HUDEP-2 (cell line): ENCODE measurements around the gene PSAPL1.

Experiments
- DNase-seq, 76 experiments: peaks; one replicate each; lab custom pipeline; 2025; ENCODE audit not compliant: unreplicated experiment in 76 of 76; lab: John Stamatoyannopoulos, UW

Gene PSAPL1, protein sequence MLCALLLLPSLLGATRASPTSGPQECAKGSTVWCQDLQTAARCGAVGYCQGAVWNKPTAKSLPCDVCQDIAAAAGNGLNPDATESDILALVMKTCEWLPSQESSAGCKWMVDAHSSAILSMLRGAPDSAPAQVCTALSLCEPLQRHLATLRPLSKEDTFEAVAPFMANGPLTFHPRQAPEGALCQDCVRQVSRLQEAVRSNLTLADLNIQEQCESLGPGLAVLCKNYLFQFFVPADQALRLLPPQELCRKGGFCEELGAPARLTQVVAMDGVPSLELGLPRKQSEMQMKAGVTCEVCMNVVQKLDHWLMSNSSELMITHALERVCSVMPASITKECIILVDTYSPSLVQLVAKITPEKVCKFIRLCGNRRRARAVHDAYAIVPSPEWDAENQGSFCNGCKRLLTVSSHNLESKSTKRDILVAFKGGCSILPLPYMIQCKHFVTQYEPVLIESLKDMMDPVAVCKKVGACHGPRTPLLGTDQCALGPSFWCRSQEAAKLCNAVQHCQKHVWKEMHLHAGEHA

DNA sequence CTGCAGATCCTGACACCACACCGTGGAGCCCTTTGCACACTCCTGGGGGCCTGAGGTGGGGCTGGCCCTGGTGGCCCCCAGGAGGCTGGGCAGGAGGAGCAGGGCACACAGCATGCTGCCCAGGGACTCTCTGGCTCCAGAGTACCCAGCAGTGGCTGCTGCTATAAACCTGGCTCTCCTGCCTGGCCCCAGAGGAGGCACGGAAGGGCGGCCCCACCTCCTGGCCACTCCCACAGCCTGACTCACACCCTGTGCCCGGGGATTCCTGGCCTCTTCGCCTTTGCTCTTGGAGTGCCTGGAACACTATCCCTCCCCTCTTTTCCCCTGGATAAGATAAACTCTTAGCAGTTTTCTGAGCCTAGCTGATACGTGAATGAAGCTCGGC is at the start of gene PSAPL1:
TSS of gene PSAPL1 (minus strand) at position 165 of the 385 bp plus-strand sequence. CDS start at position 114, 51 bp downstream.
- peak in 4 of 76 experiments; percentile 1 to 14 (median 3) for DNase-seq

DNA sequence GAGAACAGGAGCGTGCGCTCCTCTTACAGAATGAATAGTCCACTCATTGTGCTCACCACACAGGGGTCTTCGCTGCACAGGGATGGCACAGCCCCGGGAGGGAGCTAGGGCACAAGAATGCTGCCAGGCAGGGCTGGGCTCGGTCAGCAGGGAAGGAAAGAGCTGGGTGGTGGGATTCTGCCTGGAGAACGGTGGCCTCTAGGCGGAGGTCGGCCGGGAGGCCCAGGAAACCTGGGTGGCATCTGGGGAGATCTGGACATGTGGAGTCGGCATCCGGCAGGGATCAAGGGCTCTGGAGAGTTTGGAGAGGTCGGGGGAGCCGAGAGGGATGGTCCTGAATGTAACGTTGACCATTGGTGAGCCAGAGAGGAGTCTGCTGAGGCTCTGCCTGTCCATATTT is 46.5 kb upstream of the PSAPL1 start:
- DNase-seq: no peak

DNA sequence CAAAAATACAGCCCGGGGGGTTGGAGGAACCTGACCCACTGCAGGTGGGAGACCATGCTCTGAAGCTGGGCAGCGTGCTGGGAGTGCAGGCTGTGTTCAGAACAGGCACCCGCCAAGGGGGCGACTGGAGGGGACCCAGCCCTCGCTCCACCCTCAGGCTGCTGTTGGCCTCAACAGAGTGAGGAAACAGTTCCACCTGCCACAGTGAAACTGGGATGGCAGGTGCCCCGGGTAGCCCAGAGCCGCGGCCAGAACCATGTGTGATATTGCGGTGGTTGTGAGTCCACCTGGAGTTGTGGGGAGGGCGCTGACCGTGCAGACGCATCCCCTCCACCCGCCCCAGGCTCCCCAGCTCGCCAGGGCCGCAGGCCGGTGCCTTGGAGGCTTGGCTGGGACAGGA is 45.7 kb upstream of the PSAPL1 start:
- DNase-seq: no peak

DNA sequence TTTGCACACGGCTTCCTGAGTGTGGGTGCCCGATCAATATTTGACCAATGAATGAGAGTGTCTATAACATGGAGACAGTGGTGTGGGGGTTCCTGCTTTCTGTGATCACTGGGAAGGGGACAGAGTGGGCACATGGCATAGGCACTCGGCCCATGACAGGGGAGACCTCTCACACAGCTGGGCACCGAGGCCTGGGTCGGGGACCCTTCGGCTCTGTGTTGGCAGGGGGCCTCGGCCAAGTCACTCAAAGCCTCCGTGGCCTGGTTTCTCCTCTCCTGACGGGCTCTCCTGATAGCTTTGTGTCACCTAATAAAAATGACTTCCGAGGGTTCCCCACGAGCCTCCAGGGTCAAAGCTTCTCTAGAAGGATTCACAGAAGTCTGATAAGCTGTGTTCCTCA is 43.9 kb upstream of the PSAPL1 start:
- DNase-seq: no peak

DNA sequence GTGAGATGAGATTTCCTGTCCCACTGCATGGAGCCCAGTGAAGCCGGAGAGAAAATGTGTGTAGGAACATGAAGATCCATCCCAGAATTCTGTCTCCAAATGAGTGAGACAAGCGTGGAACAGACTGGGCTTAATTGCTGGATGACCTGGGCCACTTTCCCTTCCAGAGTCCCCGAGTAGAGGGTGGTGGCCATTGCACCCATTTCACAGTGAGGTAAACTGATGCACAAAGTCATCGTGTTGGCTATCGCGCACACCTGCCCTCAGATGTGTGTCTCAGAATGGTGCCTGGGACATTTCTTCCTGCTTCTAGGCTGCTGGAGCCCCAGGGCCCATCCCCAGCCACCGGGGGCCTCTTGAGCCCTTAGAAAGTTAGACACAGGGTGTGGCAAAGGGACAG is 43.0 kb upstream of the PSAPL1 start:
- no peak for DNase-seq

DNA sequence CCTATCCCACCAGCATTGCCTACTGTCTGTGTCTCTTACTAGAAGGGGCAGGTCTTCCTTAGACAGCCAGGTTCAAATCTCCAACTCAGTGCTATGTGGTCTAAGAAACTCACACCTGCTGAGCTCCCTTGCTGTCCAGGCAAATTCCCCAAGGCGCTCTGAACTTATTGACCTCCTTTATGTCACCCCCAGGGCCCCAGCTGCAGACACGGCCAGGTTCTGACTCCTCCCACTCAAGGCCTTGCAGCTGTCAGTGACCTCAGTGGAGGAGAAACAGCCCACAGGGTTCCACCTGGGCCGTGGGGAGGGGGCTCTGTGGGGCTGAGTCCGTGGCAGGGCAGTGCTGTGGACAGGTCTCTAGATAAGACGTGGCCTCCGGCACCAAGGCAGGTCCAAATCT is 42.1 kb upstream of the PSAPL1 start:
- no peak for DNase-seq

DNA sequence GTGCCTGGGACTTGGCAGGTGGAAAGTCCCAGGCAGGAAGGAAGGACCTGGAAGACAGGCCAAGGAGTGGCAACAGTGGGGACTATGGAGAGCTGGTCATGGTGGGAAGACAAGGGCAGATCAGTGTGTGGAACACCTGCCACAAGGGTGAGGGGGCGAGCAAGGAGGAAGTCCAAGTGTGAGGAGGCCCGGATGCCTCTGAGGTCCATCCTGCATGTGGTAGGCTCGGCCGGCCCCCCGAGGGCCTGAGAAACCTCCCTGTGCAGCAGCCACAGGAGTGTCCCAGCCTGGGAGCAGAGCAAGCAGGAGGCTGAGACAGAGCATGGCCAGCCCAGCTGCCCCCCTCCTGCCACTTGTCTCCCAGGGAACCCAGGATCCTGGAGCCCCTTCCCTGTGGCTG is 40.5 kb upstream of the PSAPL1 start:
- no peak for DNase-seq

DNA sequence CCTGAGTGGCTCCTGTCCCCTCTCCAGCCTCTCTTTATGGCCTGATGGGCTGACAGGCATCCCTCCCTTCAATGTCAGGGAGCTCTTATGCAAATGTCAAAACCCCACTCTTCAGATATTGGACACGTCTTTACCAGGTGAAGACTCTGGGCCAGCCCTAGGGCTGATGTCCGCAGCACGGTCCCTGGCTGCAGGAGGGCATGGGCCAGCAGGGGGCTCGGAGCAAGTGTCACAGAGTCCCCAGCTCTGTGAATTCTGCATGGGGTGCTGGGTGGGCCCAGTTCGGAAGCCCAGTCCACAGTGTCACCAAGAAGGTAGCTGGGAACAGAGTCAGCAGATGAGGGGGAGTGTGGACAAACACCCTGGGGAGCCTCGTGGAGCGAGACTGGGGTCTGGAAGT is 39.6 kb upstream of the PSAPL1 start:
- no peak for DNase-seq

DNA sequence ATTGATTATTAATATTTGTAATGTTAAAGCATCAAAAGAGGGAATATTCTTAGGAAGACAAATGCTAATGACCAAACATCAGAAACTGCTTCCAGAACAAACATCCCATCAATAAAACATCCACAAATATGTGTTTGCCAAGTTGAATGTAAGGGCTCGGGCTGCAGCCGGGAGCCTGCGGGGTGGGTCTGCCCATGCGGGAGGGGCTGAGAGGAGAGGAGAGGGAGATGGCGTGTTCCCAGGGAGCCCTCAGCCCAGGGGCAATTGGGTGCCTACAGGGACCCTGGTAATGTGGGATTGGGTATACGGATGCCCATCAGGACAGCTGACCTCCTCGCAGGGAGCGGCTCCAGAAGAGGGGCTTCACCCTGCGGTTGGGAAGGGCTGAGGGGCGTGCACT is 38.4 kb upstream of the PSAPL1 start:
- DNase-seq: no peak

DNA sequence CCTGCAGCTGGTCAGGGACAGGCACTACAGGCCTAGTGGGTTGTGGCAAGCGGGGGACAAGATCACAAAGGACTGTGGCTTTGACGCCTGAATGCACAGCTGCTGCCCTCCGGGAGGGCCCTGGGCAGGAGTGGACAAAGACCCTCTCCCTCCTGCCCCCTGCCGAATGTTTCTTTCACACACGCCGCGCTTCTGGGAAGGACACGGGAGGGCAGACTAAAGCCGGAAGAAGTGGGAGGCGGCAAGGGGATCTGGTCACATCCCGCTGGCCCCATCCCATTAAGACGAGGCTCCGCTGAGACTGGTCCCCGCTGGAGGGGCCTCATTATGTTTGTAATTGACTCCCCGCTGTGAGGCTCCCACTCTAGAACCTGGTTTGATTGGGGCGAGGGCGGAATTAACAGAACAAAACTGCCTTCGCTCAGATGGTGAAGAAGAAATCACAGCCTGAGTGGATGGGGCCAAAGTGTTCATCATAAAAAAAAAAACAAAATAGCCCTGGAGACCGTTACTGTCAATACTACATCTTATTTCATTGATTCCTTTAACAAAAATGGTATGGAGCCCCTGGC is 37.8 kb upstream of the PSAPL1 start:
- no peak for DNase-seq

DNA sequence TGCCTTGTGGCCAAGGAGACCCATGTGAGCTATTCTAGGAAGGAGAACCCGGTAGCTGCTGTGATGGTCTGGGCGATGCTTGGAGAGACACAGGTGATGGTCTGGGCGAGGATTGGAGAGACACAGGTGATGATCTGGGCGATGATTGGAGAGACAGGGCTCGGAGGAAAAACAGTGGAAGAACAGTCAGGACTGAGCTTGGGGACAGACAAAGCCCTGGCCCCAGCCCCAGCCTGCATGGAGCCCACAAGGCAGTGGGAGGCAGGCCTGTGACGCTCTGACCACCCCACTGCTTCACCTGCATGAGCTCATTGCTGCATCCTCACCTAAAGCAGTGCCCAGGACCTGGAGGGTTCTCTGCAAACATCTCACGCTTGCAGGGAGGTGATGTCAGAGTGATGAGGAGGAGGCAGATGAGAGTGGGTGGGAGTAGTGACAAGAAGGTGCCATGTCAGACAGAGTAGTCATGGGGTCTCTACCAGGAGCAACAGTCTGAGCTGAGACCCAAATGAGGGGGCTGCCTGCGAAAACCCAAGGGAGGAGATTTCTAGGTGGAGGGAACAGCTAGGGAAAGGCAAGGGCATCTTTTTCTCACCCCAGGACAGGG is 35.9 kb upstream of the PSAPL1 start:
- no peak for DNase-seq

DNA sequence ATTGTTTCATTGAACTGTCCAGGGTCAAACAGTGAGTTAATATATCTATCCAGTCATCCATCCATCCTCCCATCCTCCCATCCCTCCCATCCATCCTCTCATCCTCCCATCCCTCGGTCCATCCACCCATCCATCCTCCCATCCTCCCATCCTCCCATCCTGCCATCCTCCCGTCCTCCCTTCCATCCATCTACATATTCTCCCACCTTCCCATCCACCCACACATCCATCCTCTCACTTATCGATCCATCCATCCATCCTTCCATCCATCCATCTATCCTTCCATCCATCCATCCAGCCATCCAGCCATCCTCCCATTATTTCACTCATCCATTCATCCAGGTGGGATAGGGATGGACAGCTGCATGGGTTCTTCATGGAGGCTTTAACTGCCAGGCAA is 35.4 kb upstream of the PSAPL1 start:
- no peak for DNase-seq

DNA sequence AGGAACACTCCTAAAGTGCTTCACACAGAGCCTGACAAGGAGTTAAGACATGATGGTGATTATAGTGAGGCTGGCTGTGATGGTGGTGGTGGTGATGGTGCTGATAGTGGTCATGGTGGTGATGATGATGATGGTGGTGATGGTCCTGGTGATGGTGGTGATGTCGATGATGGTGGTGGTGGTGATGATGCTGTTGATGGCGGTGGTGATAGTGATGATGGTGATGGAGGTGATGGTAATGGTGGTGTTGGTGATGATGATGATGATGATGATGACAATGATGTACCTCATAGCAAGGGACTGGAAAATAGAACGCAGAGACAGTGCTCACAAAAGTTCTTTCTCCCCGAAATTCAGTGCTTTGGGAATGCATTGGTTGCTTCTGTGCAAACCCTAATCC is 34.3 kb upstream of the PSAPL1 start:
- DNase-seq: no peak

DNA sequence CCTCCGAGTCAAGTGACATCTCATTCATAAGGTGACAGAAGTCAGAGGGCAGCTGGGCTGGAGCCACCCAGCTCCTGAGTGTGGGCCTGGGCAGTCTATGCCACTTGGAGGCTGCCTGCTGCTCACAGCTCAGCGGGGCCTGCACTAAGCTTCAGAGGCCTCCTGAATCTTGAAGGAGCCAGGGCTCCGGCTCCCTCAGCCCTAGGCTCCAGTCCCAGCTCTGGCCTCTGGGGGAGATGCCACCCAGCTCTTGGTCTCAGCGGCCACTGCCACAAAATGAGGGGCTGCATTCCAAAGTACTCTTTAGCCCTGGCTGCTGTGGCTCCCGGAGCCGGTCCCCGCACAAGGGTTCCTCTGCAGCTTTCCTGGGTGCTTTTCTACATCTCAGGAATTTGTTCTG is 32.7 kb upstream of the PSAPL1 start:
- DNase-seq: no peak

DNA sequence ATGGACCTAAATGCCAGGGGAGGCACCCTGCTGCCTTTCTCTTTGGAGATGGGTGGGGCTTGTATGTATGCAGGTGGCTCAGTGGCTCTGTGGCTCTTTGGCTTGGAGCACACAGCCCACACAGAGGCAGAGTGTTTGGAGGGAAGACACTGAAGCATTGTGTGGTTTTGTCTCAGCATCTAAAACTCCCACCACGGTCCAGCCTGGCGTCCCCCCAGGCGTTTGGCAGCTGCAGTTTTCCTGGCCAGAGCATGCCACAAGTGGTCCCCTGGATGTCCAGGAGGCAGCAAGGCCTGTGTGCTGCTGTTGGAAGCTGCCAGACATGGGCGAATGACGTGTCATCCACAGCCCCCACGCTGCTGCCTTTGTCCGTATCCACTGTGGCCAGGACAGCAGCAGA is 32.2 kb upstream of the PSAPL1 start:
- DNase-seq: no peak

DNA sequence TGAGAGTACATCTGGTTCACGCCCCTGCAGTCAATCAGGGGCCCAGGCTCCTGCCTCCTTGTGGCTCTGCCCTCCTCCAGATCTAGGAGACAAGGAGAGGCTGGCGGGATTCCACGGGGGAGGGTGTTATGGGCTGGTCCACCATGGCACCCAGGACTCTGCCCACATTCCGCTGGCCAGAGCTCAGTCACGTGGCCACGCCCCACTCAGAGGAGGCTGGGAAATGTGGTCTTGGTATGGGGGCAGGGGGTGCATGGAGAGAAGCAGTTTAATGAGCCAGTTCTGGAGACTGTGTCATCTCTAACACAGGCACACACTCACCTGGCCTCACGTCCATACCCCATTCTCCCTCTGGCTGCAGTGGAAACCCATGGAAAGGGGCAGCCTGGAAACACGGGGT is 31.5 kb upstream of the PSAPL1 start:
- no peak for DNase-seq

DNA sequence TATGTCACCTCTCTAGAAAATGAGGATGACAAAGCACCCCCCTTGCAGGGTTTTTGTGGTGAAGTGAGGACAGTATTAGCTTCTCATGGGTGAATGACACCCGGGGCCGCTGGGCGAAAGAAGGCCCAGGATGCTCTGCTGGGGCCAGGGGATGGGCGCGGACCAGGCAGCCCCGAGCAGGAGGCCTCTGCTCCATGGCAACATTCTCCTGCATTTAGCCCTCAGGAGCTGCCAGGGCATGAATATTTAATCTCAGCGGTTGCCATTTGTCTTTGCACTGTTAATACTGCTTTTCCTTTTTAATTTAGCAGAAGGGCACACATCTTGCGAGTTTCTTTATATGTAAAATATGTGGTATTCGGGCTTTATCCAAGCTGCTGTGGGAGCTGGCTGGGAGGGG is 30.3 kb upstream of the PSAPL1 start:
- no peak for DNase-seq

DNA sequence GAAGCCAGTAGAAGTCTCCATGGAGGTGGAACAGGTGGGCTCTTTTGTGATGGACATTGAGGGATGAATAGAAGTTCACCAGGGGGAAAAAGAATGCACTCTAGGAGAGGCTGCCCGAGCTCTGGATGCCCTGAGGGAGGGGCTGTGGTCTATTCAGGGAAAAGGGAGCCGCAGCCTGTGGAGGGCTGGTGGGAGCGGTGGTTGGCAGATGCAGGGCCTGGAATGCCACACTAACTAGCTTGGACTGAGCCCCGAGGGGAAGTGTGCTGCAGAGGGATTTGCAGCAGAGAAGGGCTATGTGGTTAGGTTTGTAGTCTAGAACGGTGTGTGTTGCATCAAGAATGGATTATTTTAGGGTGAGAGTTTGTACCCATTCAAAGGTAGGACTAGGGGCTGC is 29.5 kb upstream of the PSAPL1 start:
- DNase-seq: no peak

DNA sequence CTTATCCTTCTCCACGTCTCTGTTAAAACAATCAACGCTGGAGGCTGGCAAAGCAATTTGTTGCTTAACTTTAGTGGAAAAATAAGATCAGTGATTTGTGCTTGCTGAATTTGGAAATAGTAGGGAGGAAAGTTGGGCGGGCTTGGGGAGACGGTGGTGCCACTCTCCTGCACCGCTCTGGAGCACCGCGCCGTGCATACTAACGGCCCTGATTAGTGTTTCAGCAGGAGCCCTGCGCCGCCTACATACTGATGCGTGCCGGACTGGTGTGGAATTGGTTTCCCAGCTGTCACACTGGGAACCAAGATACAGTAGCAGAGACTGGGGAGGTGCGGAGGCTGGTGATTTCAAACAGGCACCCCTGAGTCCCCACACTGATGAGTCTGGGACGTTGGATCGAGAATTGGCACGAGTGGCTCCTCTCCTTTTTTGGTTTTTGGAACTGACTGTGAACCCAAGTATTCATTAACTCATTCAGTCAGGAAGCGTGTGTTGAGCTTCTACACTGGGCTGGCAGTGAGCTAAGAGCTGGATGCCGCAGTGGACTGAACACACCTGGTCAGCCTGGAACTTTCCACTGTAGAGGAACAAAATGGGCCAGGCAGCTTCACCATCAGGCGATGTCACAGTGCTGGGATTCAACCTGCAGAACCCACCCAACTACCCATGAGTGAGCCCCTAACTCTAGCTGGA is 29.0 kb upstream of the PSAPL1 start:
- DNase-seq: no peak

DNA sequence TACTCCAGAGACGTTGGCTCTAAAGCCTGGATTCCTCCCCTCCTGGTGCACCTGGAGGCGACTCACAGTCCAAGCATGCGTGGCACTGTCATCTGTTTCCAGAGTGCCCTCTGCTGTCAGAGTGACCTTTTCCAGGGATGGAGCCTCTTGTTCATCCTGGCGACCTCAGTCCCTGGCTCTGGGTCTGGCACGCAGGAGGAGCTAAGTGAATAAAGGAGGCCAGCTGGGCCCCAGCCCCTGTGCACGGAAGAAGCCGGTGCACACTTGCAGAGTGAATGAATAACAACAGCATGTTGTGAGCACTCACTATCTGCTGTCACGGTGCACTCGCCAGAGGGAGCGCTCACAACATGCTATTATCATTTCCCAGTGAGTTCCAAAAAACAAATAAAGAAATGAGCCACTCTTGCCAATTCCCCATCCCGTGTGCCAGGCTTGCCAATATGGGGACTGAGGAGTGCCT is 27.8 kb upstream of the PSAPL1 start:
- DNase-seq: no peak

DNA sequence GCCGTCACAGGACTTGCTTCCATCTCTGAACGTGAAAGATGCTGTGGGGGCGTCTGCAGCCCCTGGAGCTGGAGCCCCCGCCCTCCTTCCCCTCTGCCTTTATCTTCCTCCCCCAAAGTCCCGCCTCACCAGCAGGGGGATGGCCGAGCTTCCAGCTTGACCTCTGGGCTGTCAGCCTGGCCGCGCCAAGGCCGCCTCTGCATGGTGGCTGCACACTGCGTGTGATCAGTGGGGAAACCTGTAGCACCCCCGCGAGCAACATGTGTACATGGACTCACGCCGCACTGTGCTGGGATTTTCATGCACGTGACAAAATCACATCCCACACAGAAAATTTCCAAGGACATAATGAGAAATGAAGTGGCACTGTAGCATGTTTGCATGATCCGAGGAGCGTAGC is 26.5 kb upstream of the PSAPL1 start:
- no peak for DNase-seq
